OCI-LY3 (cell line): Measurements from ENCODE around the gene LCE3A.

ENCODE experiments used
- EZH2phosphoT487 ChIP-seq: fragments of 200-600 bp; shearing (Covaris generic); IDR thresholded peaks from 2 replicates; pipeline ENCODE4 v1.6.1; 2018; ENCODE audit warnings: antibody characterized with exemption, mixed run types, low read depth
- TF ChIP-seq, protein P1 (sequence below): fragments of 200-600, 300-600 bp; sonication (generic); IDR thresholded peaks from 2 replicates; pipeline ENCODE4 v1.5.1; 2014; ENCODE audit warnings: antibody characterized with exemption, low read length, low read depth

DNA sequence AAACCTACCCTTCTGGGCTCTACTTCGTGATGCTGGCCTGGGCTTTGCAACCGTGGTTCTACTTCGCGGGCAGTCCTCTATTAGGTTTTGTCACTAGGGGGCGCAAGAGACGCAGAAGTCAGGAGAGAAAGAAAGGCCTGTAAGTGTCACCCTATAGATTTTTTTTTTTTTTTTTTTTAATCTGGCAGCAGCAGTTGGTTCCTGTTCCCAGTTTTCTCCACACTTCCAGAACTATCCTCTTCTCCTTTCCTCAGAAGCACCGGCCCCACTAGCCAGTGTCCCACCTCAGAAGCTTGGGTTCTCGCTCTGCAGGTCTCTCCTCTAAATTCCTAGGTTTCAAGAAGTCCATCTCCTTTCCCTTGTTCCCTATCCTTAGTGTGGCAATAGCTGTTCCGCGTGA, 31.2 kb upstream of the LCE3A start:
- TF ChIP-seq, protein P1, sequence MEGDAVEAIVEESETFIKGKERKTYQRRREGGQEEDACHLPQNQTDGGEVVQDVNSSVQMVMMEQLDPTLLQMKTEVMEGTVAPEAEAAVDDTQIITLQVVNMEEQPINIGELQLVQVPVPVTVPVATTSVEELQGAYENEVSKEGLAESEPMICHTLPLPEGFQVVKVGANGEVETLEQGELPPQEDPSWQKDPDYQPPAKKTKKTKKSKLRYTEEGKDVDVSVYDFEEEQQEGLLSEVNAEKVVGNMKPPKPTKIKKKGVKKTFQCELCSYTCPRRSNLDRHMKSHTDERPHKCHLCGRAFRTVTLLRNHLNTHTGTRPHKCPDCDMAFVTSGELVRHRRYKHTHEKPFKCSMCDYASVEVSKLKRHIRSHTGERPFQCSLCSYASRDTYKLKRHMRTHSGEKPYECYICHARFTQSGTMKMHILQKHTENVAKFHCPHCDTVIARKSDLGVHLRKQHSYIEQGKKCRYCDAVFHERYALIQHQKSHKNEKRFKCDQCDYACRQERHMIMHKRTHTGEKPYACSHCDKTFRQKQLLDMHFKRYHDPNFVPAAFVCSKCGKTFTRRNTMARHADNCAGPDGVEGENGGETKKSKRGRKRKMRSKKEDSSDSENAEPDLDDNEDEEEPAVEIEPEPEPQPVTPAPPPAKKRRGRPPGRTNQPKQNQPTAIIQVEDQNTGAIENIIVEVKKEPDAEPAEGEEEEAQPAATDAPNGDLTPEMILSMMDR, result peak; percentile 92
- TF ChIP-seq EZH2phosphoT487, result no peak
